Retinal pigment epithelial cell (primary cell): Measurements from ENCODE around the gene EDIL3.

Experiments
- DNase-seq: peaks from one replicate; pipeline ENCODE4 v3.0.0-alpha.2; 2010; ENCODE audit warnings: low read depth
- H3K4me3 ChIP-seq: 2 replicates; pipeline ENCODE4 v1.5.1; 2011; ENCODE audit warnings: mild to moderate bottlenecking, low read length, control low read depth, moderate library complexity
- TF ChIP-seq, protein P1 (sequence below): conservative IDR thresholded peaks from 2 replicates; pipeline ENCODE4 v1.5.1; 2011; ENCODE audit warnings: low read depth, low read length, control low read depth, inconsistent platforms

EDIL3 gene

GRCh38 chr5:83973925-83974815 lies 410.5 kb downstream of the EDIL3 start:
- TF ChIP-seq, protein P1, sequence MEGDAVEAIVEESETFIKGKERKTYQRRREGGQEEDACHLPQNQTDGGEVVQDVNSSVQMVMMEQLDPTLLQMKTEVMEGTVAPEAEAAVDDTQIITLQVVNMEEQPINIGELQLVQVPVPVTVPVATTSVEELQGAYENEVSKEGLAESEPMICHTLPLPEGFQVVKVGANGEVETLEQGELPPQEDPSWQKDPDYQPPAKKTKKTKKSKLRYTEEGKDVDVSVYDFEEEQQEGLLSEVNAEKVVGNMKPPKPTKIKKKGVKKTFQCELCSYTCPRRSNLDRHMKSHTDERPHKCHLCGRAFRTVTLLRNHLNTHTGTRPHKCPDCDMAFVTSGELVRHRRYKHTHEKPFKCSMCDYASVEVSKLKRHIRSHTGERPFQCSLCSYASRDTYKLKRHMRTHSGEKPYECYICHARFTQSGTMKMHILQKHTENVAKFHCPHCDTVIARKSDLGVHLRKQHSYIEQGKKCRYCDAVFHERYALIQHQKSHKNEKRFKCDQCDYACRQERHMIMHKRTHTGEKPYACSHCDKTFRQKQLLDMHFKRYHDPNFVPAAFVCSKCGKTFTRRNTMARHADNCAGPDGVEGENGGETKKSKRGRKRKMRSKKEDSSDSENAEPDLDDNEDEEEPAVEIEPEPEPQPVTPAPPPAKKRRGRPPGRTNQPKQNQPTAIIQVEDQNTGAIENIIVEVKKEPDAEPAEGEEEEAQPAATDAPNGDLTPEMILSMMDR = no peak
- no peak overlapping the region for H3K4me3 ChIP-seq
- DNase-seq = no peak

GRCh38 chr5:83972909-83973308 lies 411.8 kb downstream of the EDIL3 start:
- TF ChIP-seq, protein P1 = no peak
- no peak overlapping the region for H3K4me3 ChIP-seq
- no peak for DNase-seq

GRCh38 chr5:83972236-83972635 lies 412.4 kb downstream of the EDIL3 start:
- H3K4me3 ChIP-seq = no peak overlapping the region
- TF ChIP-seq, protein P1 = no peak
- no peak for DNase-seq

GRCh38 chr5:83967417-83967816 lies 417.3 kb downstream of the EDIL3 start:
- DNase-seq = no peak
- no peak overlapping the region for H3K4me3 ChIP-seq
- TF ChIP-seq, protein P1 = no peak

- TF ChIP-seq, protein P1 = no peak
- H3K4me3 ChIP-seq = no peak overlapping the region
- no peak for DNase-seq
These were observed 419.2 kb downstream of the EDIL3 start for GRCh38 chr5:83965441-83965840.

DNA sequence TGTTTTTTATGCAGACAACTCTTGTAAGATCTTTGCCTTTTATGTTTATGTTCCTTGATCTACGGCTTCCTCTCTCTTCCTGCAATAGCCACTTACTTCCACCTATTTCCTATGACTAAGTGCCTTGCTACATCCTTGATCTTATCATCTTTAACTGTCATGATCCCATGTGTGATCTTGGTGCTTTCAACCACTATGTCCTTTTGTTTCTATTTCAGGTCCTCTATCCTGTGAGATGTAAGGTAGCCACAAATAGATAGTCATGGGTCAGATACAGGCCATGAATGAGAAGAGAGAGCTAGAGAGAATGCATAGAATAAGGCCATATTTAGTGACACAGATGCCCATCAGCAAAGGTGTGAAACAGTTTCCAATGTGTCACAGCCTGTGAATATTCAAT lies 420.4 kb downstream of the EDIL3 start:
- no peak for DNase-seq
- no peak overlapping the region for H3K4me3 ChIP-seq
- TF ChIP-seq, protein P1 = no peak

DNA sequence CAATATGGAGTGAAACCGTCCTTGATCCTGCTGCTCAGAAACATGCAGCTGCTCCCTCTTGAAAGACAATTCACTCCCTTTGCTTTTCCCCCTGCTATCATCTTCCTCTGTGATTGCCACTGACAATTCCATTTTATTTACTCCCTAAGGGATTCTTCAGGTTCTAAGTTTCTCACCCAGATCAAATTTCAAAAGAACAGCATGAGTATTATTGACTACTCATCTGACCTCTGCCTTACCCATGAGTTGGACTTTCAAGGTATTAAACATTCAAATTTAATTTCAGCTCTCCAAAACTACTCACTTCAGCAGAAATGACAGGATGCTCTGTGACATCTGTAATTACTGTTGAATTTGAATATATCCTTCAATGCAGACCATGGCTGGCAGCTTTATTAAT lies 427.5 kb downstream of the EDIL3 start:
- no peak for DNase-seq
- no peak overlapping the region for H3K4me3 ChIP-seq
- TF ChIP-seq, protein P1 = no peak
